Tibial nerve (tissue), 4 donors: ENCODE measurements around the gene ADAMTS2. TPM values are rescaled to one million over a fixed set of nuclear protein-coding genes. Genes with fewer than 3 reads are reported as not detected.

Experiments used
- DNase-seq, 2 donors: peaks; one replicate each; pipeline ENCODE4 v3.0.0-alpha.2; 2019; ENCODE audit warnings: low spot score in 2 of 2
- H3K27ac ChIP-seq, 4 donors: fragments of 200-600 bp; sonication (generic) in 3 of 4; one replicate each; pipeline ENCODE4 v1.5.1; 2017 to 2019; ENCODE audit warnings: mild to moderate bottlenecking in 1 of 4
- H3K27me3 ChIP-seq, 2 donors: fragments of 200-600 bp; sonication (generic) in 1 of 2; one replicate each; pipeline versions ENCODE4 v1.5.1 to v1.6.0; 2017 to 2019
- H3K36me3 ChIP-seq, 3 donors: fragments of 200-600 bp; sonication (generic); one replicate each; pipeline ENCODE4 v1.5.1; 2018 to 2019
- H3K4me1 ChIP-seq, 4 donors: fragments of 200-600 bp; sonication (generic) in 3 of 4; one replicate each; pipeline ENCODE4 v1.5.1; 2017 to 2019
- H3K4me3 ChIP-seq, 4 donors: fragments of 200-600 bp; sonication (generic) in 3 of 4; one replicate each; pipeline ENCODE4 v1.5.1; 2017 to 2019; ENCODE audit warnings: mild to moderate bottlenecking in 1 of 4, moderate library complexity in 1 of 4
- H3K9me3 ChIP-seq, 4 donors: fragments of 200-600 bp; sonication (generic) in 3 of 4; one replicate each; pipeline ENCODE4 v1.5.1; 2017 to 2019
- CTCF ChIP-seq, 5 experiments: fragments of 200-600 bp in 3 of 5; fragments of 450-650 bp in 2 of 5; sonication (generic) in 3 of 5; IDR thresholded peaks; one replicate each; pipeline ENCODE4 v1.5.1; 2016 to 2019; ENCODE audit warnings: antibody characterized with exemption in 5 of 5, mild to moderate bottlenecking in 3 of 5, moderate library complexity in 2 of 5
- EP300 ChIP-seq, 2 donors: sonication (generic); formaldehyde crosslinking; IDR thresholded peaks; one replicate each; pipeline ENCODE4 v1.6.1; 2017; ENCODE audit warnings: antibody characterized with exemption in 2 of 2, mild to moderate bottlenecking in 1 of 2
- POLR2A ChIP-seq, 2 donors: fragments of 450-650 bp; IDR thresholded peaks; one replicate each; pipeline ENCODE4 v1.6.1; 2017; ENCODE audit warnings: antibody characterized with exemption in 2 of 2, mild to moderate bottlenecking in 2 of 2, moderate library complexity in 2 of 2
- WGBS, 2 donors: methylation state at CpG; one replicate each; pipeline ENCODE4 v1.1.5; 2018; 5-methylcytosine and 5-hydroxymethylcytosine counted together
- total RNA-seq, 4 donors: library from RNA; depleted of rRNA; stranded (reverse); fragments of >200 nt; gene quantifications; one replicate each; pipeline ENCODE4 v1.1.0, GENCODE V29; 2016

ADAMTS2 gene
- total RNA-seq, 4 donors from 2014 or later, result 23.2 to 58.8 (median 47.2) TPM

- Histone ChIP-seq H3K4me1 (peaks cover 0 to 14% (median 0%) of the 10 kb centered on the region in 4 donors), H3K27me3 (no peaks in the 10 kb centered on the region), H3K4me3 (no peak overlapping the region), H3K36me3 (no peaks in the 10 kb centered on the region), H3K27ac (no peak overlapping the region), H3K9me3 (no peaks in the 10 kb centered on the region)
- DNase-seq, result no peak
- no peak for TF ChIP-seq EP300 (IDR thresholded peaks at IDR 0.05)
- no peak for TF ChIP-seq POLR2A (IDR thresholded peaks at IDR 0.05)
- TF ChIP-seq CTCF (IDR thresholded peaks at IDR 0.05), result no peak
- WGBS, 2 donors, result 80 to 100% methylated on average over 1 to 8 of the region's 8 CpGs
Measured at GRCh38 chr5:179185941-179186411, 159.3 kb downstream of the ADAMTS2 start.

- H3K4me1 ChIP-seq, result peaks cover 0 to 14% (median 0%) of the 10 kb centered on the region in 4 donors
- TF ChIP-seq POLR2A (IDR thresholded peaks at IDR 0.05), result no peak
- H3K27ac ChIP-seq, result no peak overlapping the region
- no peak overlapping the region for H3K4me3 ChIP-seq
- 56 to 64% methylated on average over 12 to 16 of the region's 16 CpGs for WGBS, 2 donors
- no peaks in the 10 kb centered on the region for H3K9me3 ChIP-seq
- DNase-seq, result no peak
- no peaks in the 10 kb centered on the region for H3K36me3 ChIP-seq
- no peaks in the 10 kb centered on the region for H3K27me3 ChIP-seq
Measured at GRCh38 chr5:179185256-179185940, 159.9 kb downstream of the ADAMTS2 start.

- Histone ChIP-seq H3K9me3 (peaks cover 0 to 4% (median 0%) of the 10 kb centered on the region in 4 donors), H3K27ac (no peak overlapping the region), H3K4me1 (peaks cover 0 to 14% (median 0%) of the 10 kb centered on the region in 4 donors), H3K4me3 (no peak overlapping the region), H3K36me3 (peaks cover 0 to 7% (median 0%) of the 10 kb centered on the region in 3 donors), H3K27me3 (no peaks in the 10 kb centered on the region)
- TF ChIP-seq POLR2A (IDR thresholded peaks at IDR 0.05) (no peak), CTCF (IDR thresholded peaks at IDR 0.05) (no peak), EP300 (IDR thresholded peaks at IDR 0.05) (no peak)
- 79 to 87% methylated on average over 10 to 11 of the region's 11 CpGs for WGBS, 2 donors
- no peak for DNase-seq
Measured at GRCh38 chr5:179184521-179185050, 160.7 kb downstream of the ADAMTS2 start.

- TF ChIP-seq POLR2A (IDR thresholded peaks at IDR 0.05) (no peak), CTCF (IDR thresholded peaks at IDR 0.05) (no peak)
- H3K36me3 ChIP-seq, result peaks cover 0 to 14% (median 0%) of the 10 kb centered on the region in 3 donors
- peaks cover 0 to 14% (median 0%) of the 10 kb centered on the region in 4 donors for H3K4me1 ChIP-seq
Measured at GRCh38 chr5:179183481-179183880, 161.8 kb downstream of the ADAMTS2 start.

GRCh38 chr5:179182601-179183000, 162.7 kb downstream of the ADAMTS2 start:
- WGBS, 2 donors, result 80 to 95% methylated on average over 10 to 13 of the region's 13 CpGs
- H3K4me3 ChIP-seq, result no peak overlapping the region
- H3K27ac ChIP-seq, result no peak overlapping the region
- TF ChIP-seq POLR2A (IDR thresholded peaks at IDR 0.05), result no peak
- no peak for TF ChIP-seq EP300 (IDR thresholded peaks at IDR 0.05)
- no peak for TF ChIP-seq CTCF (IDR thresholded peaks at IDR 0.05)
- DNase-seq, result no peak
- H3K27me3 ChIP-seq, result no peaks in the 10 kb centered on the region
- H3K9me3 ChIP-seq, result peaks cover 0 to 17% (median 0%) of the 10 kb centered on the region in 4 donors
- peaks cover 0 to 15% (median 0%) of the 10 kb centered on the region in 3 donors for H3K36me3 ChIP-seq
- peaks cover 0 to 14% (median 0%) of the 10 kb centered on the region in 4 donors for H3K4me1 ChIP-seq

More at GRCh38 chr5:179183481-179183880, 161.8 kb downstream of the ADAMTS2 start:
- no peaks in the 10 kb centered on the region for H3K27me3 ChIP-seq
- no peak for DNase-seq
- H3K27ac ChIP-seq, result no peak overlapping the region
- H3K4me3 ChIP-seq, result no peak overlapping the region
- H3K9me3 ChIP-seq, result peaks cover 0 to 13% (median 0%) of the 10 kb centered on the region in 4 donors
